CD4-positive, alpha-beta T cell treated with Interleukin-17A for 4 hours (primary cell): ENCODE data around the gene PRKG1.
"Not testable (repeated sequence)": the region's sequence is repeated elsewhere in the genome, so short reads cannot be mapped to it uniquely, and the experiment has no call there.

Experiments
- DNase-seq: peaks from one replicate; pipeline ENCODE4 v3.0.0-alpha.2; 2020; ENCODE audit warnings: mixed read lengths

The PRKG1 gene

DNA sequence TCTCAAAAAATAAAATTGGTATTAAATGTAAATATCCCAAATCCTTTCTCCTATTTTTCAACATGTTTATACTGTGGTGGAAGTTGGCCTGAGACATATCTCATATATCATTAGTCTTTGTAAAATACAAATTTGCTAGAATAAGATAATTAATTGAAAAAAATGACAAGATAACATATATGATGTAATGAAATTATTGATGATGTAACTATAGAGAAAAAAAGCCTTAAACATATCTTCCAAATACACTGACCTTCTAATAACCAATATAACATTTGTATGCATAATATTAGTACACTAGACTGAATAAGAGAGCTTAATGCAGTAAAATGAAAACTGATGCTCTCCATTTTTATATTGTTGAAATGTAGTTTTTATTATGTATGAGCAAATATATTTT, 104.3 kb downstream of the PRKG1 start:
- no peak for DNase-seq

DNA sequence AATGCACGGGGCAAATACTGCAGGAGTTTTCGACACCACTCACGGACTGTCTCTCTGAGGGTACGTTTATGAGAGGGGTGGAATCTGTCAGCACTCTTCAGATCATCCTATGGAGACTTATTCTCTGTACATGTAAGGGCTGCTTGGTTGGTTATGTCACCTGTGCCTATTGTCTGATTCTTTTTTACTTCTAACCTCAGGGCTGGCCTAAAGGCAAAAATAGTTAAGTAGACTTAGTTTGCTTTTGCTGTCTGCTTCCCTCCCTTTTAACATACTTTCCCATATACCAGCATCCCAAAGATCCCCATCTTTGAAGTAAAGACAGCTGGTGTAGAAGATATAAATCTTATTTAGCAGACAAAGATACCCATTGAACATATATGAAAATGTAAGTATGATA, 105.9 kb downstream of the PRKG1 start:
- no peak for DNase-seq

DNA sequence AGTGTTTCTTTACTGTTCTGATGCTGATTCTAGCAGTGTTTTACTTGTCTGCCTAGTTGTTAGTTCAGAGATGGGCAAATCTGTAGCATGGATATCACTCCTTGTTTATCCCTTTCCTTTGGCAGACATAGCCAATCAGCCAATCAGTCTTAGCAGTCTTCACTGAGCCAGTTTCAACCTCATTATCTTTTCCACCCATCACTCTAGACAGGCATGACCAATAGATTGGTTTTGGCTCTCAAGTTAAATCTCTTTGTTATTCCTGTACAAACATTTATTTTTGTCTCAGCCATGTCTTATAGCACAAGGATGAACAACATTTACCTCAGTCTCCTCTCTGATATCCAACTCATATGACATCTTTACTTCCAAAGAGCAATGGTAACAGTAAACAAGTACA, 109.5 kb downstream of the PRKG1 start:
- no peak for DNase-seq

DNA sequence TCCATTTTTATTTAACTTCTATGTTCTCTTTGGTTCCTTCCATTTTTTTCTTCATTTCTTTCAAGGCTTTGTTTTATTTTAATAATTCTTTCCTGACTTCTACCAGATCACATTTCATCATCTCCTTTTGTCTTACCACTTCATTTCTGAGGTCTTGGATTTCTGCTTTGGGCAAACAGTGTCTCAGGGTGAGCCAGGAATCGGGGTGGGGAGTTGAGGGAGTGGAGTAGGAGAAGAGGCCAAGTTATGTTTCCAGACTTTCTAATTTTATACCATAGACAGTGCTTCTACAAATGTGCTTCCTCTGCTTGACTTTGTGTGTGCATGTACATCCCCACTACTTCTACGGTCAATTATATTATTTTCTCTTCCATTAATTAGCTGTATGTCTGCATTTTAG, 112.1 kb downstream of the PRKG1 start:
- DNase-seq = no peak

DNA sequence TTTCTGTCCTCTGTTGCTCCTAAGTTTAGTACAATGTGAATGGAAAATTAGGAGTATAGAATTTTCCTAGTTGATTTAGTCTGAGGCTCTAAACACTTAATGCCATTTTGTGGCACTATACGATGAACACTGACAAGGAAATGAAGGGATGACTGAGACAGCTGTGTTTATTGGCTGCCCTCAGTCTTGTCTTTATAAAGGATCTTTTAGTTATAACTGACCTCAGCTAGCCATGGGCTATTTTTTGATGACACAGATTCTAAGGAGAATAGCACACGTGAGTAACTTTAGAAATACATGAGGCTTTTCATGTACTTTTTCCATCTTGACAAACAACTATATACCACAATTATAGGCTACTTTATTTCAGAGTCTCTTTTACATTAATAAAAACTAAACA, 113.7 kb downstream of the PRKG1 start:
- DNase-seq = no peak

DNA sequence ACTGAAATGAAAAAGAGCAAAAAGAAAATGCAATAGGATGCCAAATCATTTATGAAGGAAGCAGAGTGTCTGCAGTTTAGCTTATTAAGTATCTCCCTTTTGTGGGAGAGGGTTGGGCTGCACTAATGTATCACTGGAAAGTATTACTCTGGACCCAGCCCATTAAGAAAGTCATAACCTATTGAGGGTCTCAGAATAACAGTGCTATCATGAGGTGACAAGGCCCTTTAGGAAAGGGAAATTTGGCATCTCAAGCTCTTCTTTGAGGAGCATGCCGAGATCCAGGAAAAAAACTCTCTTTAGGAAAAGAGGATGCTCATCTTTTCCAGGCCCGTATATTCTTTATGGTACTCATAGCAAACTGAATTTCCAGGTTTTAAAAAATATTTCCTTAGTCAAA, 114.6 kb downstream of the PRKG1 start:
- DNase-seq = no peak

DNA sequence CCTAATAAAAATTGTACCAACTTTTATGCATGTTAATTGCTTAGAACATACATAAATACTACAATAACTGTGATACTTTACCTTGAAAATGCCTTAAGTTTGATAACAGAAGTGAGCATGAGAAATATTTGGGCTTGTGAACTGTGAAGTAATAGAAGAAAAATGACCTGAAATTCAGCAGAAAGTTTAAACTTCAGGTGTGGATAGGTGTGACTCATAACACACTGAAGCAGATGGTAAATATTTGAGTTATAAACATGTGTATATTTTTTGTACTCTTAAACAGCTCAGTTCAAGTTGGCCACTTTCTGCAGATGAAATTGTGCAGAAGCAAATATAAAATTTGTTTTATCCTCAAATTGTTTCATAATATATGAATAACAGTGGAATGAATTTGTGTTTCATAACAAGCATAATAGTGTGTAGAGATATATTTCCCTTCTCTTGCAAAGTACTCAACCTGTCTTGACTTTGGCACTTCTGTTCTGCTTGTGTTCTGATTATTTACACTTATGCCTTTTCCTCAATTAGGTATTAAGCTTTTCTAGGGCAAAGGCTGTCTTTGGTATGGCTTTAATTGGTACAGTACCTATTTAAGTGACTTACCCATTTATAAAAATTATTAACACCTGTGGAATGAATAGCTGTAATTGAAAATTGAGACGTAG, 122.4 kb downstream of the PRKG1 start:
- DNase-seq = no peak

DNA sequence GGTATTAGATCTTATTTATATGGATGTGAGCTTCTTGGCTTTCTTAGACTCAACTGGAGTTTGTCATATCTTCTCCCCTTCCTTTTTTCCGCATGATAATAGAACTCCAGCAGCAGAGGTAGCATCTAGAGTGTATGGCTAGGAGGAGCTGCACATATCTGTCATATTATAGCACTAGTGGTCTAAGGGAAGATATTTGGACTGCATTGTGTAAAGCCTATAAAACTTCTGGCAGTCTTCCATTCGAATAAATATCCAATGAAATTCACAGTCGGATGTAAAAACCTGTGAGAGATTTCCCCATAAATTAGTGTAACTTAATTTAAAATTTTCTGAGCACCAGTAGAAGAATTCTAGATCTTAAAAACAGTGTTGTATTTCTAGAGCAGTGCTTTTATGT, 123.9 kb downstream of the PRKG1 start:
- no peak for DNase-seq

DNA sequence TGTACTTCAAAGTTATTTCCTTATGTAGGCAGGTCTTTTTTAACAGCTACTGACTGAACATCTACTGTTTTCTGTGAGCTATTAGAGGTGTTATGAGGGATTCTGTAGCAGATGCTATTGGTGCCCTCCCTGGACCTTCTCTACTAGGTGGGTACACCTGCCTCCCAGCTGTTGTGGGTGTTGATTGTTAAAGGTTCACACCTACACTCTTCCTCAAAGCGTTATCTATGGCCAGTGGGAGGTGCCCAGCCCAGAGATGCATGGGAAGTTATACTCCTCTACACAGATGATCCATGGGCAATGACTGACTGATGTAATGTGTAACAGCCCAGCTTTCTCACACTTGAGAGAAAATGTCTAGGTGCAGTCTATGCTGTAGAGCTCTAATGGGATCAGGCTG, 127.7 kb downstream of the PRKG1 start:
- DNase-seq = no peak

DNA sequence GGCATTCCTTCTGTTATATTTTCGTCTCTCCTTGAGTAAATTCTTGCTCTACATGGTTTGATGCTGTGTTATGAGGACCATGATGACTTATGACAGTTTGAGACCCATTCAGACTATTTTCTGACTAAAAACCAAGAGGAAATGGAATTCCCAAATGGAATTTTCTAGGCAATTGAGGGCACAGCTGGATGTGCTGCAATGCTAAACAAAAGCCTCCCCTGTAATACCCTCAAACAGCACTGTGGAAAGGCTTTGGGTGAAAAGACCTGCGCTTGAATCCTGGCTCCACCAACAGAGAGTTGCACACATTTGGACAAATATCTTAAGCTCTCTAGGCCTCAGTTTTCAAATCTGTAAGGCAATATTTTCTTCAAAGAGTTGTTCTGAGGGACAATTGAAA, 129.1 kb downstream of the PRKG1 start:
- DNase-seq = no peak

DNA sequence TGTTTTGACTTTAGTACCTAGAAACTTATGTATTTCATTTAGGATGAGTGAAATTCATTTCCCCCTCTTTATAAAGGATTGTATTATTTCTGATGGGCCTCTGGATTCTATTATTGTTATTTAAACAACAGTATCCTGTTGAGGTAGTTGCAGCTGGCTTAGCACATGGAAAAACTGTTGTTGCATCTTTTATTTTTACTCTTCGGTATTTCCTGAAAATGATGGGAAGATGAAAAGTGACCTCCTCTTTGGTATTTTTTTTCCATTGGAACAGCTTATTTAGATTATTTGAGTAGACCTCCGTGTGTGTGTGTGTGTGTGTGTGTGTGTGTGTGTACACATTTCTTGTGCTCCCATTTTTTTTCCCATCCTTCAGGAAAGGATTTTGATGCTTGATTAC, 129.8 kb downstream of the PRKG1 start:
- no peak for DNase-seq

DNA sequence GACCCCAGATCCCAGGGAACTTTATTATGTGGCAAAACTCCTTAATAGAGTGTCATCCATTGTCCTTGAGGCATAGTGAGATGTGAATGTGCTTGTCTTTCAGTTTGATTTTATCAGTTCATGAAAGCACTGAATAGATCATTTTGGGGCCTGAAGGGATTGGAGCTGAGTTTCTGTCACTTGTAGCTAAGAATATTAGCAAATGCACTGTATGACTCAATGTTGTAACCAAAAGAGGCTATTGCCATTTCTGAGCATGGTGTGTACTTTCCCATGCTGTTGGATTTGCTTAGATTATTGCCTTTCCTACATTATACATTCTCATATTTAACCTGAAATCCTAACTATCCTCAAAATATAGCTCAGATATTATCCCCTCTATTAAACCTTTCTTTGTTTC, 130.4 kb downstream of the PRKG1 start:
- no peak for DNase-seq

DNA sequence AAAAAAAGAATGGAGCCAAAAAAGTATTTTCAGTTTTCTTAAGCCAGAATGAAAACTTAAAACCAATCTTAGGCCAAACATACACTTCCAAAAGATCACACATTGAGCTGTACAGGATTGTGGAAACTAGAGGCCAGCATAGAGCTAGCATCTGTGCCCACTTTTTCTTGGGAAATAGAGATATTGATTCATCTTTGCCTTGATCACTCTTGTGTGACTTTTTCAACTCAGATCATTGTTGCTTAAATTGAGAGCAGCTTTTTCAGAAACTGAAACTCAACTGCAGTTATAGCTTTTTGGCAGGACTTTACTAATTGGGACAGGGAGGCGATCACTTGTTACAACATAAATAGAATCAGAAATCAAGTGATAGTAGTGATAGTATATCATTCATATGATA, 132.2 kb downstream of the PRKG1 start:
- no peak for DNase-seq

DNA sequence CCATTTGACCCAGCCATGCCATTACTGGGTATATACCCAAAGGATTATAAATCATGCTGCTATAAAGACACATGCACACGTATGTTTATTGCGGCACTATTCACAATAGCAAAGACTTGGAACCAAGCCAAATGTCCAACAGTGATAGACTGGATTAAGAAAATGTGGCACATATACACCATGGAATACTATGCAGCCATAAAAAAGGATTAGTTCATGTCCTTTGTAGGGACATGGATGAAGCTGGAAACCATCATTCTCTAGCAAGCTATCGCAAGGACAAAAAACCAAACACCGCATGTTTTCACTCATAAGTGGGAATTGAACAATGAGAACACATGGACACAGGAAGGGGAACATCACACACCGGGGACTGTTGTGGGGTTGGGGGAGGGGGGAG, 138.7 kb downstream of the PRKG1 start:
- DNase-seq = not testable (repeated sequence)

DNA sequence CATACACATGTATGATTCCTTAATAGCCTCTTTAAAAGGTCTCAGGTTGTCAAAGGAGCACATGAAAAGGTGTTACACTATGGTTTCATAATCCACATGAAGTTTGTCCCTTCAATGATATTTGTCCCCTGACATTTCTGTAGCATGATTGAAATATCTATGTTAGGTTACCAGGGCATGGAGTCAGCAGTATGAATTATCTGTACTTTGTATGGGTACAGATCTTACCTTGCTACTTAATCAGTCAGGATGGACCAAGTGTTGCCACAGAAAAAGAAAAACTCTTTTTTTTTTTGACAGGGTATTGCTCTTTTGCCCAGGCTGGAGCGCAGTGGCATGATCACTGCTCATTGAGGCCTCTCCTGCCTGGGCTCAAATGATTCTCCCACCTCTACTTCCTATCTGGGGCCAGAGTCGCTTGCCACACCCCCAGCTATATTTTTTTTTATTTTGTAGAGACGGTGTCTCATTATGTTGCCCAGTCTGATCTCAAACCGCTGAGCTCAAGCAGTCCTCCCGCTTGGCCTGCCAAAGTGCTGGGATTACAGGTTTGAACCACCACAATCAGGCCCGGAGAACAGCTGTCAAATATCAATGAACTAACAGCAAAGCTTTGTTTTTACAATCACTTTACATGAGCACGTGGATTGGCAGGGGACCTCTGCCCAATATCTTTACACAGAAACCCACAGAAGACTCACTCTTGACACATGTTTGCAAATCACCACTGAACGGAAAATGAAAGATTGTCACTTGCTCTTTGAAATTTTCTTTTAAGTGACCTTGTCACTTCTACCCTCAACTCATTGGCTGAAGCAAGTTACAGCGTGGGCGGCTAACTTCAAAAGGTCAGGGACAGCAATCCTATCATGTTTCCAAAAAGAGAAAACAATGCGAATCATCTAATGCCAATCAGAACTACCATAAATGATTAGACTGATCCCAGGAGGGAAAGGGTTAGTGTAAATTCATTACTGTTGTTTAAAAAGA, 140.2 kb downstream of the PRKG1 start:
- DNase-seq = no peak

DNA sequence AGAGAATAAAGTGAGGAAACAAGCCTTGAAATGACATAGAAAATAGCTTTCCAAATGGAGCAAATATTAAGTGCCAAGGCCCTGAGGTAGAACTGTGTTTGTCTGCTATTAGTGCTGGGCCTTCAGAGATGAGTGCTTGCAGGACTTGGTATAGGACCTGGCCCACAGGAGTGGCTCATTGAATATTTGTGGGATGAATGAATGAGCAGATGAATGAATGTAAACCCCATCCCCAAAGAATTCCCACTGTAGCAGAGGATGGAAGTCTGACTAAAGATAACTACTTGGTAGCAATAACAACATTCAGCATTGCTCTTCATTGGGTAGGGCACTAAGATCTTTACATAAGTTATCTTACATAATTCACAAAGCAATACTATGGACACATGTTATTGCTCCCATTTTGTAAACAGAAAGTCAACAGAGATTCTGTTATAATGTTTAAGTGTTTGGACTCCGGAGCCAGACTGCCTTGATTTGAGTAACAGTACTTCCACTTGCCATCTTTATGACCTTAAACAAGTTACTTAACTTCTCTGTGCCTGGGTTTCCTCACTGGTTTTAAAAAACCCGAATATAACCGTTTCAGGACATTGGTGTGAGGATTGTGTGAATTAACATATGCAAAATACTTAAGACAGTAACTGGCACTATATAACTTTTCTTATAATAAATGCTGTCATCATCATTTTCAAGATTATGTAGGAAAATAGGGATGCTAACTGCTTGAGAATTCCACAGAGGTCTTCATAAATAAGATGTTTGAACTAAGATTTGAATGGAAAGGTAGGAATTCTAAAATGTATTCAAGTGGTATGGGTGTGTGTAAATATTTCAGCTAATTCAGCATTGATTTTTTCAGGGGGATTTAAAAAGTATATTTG, 141.9 kb downstream of the PRKG1 start:
- no peak for DNase-seq

DNA sequence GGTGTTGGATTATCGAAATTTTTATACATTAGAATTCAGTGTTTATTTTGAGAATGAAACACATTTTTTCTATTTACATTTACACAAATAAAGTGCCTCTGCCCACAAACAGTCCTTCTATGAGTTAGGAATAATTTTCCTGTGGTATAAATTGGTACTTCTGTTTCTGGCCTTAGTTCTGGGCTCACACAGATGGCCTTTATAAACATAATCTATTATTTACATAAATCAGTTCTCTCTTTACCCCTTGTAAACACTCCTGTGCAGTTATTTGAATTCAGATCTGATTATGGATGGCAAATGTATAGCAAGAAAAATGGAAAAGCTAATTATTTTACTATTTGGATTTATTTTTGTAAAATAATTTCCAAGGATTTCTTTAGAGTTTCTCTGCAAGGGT, 143.2 kb downstream of the PRKG1 start:
- no peak for DNase-seq

DNA sequence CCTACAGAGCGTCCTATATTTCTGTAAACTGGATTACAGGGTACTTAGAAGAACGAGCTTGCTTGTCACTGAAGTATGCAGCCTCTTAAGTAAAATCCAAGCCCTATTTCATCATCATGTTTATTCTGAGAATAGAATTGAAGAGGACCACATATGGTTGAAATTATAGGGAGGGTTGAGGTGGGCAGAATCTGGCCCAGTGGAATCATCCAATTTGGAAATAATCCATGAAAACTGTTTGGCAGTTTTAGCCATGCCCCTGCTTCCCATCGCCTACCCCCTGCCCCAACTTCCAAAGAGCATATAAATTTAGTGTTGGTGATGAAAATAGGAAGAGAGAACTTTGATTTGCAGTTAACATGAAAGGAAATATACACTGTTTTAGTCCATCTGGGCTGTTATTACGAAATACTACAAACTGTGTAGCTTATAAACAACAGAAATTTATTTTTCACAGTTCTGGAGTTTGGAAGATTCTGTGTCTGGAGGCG, 150.4 kb downstream of the PRKG1 start:
- no peak for DNase-seq

DNA sequence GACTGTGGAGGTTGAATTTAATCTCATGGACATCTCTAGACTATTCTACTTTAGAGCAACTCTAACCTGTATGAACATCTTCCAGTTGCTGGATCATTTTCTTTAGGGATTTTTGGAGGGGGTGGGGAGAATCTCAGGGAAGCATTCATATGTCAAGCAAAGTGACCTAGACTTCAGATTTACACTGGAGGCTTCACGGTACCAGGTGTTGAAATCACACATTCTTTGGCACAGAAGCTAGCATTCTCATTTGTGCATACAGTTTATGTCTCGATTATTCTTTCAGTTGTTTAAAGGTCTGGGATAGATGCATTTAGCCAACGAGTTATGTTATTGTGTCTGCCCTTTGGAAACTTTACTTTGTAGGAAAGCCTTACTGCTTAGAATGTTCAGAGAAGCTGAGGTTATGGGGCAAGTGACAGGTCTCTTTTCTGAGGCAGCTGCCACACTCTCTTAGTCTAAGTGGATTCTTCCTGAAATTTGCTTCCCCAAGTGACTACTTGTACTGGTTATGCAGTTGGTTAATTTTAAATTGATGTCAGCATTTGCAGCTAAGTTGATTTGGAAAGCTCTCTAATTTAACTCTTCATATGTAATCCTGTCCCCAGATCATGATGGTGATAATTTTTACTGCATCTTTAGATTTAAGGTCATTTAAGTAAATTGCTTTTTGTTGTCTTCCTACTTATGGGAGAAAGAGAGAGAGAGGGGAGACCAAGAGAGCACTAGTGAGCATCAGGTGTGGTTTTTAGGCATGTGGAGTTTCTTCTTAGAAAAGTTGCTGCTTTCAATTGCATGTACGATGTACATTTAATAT, 153.8 kb downstream of the PRKG1 start:
- DNase-seq = no peak

DNA sequence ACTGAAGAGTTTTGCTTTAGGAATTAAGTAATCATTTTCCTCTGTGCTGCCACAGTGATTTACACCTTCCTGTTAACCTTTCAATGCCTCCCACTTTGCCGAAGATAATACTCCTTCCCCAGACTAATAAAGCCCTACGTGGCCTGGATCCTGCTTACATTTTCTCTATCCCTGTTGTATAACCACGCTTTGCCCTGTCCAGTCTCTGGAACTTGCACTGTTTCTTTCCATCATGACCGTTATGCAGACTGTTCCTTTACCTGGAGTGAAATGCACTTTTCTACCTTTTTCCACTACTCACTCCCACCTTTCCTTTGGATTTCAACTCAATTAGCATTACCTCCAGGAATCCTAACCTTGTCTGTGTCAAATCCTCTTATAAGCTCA, 154.4 kb downstream of the PRKG1 start:
- no peak for DNase-seq

DNA sequence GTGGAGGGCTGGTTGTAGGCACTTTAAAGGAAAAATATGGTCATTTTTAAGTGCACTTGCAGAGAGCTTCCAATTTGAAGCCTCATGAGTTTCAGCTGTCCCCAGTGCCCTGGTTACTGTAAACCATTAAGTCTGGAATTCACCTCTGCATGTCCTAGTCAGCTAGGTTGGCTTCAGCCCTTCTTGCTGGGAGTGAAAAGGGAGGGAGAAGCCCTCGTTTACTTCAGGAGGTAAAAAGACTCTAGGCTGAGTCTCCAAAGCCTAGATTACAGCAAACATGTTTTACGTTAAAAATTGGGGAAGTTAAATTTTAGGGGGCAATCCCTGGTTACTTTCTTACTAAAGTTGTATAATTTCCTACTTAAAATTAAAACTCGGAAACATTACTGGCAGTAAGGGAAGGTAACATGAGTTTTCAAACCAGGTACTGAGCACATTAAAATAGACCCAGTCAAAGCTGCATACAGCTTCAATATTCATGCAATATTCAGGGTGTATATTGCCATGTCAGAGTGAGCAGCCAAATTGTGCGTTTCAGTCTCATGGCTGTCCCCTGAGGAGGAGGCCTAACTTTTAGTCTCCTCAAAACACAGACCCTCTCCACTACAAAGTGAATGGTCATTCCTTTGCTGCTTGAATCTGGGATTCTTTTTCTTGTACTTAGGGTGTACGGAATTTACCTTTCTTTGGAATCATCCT, 156.7 kb downstream of the PRKG1 start:
- DNase-seq = no peak

DNA sequence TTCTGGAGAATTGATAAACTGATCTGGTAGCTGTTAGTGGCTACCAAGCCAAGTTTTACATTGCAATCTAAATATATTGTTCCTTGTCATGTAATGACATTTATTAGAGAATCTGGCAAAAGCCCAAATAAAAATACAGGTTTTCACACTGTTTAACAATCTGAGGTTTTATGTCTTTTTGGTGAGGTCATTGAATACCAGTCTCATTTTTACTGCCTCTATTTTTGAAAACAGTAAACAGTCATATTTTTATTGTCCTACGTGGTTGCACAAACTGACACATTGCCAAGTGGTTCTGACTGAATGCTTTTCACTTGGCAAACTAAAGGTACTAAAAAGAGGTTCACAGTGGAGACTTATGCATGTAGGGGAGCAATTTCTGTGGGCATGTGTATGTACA, 157.5 kb downstream of the PRKG1 start:
- DNase-seq = no peak
